Measurements from ENCODE around the gene DCST1.

DNA sequence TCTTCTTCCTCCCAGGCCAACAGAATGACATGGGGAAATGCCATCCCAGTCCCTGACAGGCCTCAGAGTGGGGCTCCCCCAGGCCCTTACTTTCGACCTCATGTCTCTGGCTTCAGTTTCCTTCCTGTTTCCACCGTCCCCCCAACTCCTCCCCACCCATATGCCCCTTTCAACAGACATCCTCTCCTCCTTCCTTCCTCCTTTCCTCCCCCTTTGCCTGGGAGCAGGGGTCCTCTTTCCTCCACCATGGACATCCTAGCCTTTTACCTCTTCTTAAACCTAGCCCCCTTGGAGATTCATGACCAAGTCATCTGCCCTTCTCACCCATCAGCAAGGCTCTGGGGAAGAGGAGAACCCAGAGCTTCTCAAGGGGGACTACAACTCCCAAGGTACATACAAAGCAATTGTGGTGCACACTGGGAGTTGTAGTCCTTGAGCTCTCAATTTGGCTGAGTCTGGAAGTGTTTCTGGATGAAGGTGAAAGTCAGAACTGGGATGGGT, 27.0 kb upstream of the DCST1 start:
- TF ChIP-seq POLR2A (IDR thresholded peaks at IDR 0.05) = no peak
- TF ChIP-seq, protein P1, sequence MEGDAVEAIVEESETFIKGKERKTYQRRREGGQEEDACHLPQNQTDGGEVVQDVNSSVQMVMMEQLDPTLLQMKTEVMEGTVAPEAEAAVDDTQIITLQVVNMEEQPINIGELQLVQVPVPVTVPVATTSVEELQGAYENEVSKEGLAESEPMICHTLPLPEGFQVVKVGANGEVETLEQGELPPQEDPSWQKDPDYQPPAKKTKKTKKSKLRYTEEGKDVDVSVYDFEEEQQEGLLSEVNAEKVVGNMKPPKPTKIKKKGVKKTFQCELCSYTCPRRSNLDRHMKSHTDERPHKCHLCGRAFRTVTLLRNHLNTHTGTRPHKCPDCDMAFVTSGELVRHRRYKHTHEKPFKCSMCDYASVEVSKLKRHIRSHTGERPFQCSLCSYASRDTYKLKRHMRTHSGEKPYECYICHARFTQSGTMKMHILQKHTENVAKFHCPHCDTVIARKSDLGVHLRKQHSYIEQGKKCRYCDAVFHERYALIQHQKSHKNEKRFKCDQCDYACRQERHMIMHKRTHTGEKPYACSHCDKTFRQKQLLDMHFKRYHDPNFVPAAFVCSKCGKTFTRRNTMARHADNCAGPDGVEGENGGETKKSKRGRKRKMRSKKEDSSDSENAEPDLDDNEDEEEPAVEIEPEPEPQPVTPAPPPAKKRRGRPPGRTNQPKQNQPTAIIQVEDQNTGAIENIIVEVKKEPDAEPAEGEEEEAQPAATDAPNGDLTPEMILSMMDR (IDR thresholded peaks at IDR 0.05) = no peak

Data from body of pancreas (tissue), 4 donors.